ENCODE data around the gene ZNF827.

Gene ZNF827

GRCh38 chr4:145786830-145787229 lies 151.8 kb downstream of the ZNF827 start (continued):
- TF ChIP-seq, protein P1, sequence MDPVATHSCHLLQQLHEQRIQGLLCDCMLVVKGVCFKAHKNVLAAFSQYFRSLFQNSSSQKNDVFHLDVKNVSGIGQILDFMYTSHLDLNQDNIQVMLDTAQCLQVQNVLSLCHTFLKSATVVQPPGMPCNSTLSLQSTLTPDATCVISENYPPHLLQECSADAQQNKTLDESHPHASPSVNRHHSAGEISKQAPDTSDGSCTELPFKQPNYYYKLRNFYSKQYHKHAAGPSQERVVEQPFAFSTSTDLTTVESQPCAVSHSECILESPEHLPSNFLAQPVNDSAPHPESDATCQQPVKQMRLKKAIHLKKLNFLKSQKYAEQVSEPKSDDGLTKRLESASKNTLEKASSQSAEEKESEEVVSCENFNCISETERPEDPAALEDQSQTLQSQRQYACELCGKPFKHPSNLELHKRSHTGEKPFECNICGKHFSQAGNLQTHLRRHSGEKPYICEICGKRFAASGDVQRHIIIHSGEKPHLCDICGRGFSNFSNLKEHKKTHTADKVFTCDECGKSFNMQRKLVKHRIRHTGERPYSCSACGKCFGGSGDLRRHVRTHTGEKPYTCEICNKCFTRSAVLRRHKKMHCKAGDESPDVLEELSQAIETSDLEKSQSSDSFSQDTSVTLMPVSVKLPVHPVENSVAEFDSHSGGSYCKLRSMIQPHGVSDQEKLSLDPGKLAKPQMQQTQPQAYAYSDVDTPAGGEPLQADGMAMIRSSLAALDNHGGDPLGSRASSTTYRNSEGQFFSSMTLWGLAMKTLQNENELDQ (tag by site-specific recombination; IDR thresholded peaks at IDR 0.05; ENCODE audit: low read depth), result no peak
- TF ChIP-seq RBAK (tag by site-specific recombination; IDR thresholded peaks at IDR 0.05) (no peak), ZNF175 (tag by site-specific recombination; IDR thresholded peaks at IDR 0.05) (no peak), ZBTB8A (tag by site-specific recombination; IDR thresholded peaks at IDR 0.05) (no peak), GLIS1 (tag by site-specific recombination; IDR thresholded peaks at IDR 0.05) (no peak), SCRT2 (tag by site-specific recombination; IDR thresholded peaks at IDR 0.05) (no peak)

DNA sequence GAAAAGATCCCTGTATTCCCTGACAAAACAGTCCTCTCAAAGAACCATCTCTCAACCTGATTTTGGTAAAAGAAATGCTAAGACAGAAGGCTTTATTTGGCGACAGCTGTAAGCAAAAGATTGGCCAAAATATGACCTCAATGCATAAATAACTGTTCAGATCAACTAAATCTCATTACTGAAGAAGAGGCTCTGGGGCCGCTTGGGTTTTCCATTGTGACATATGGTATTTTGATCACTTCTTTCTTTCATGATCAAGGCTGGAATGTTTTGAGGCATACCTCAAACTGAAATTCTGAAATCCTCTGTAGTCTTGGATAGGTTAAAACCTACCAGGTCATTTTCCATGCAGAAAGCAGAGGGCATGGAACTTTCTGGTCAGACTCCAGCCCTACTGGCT lies 152.4 kb downstream of the ZNF827 start:
- ChIA-PET POLR2A (no interaction called here), CTCF (no interaction called here)
- Histone ChIP-seq H3K27ac (ENCODE audit: extremely low read depth, low read depth, low read length) (no peak overlapping the region), H3K4me1 (ENCODE audit: control insufficient read depth, insufficient read depth, low read length) (no peaks in the 10 kb centered on the region), H3K4me3 (ENCODE audit: low read depth, low read length) (no peak overlapping the region), H3K36me3 (ENCODE audit: control insufficient read depth in 2 of 2, insufficient read depth in 1 of 2, low read length in 2 of 2) (no peaks in the 10 kb centered on the region), H3K9me3 (ENCODE audit: control insufficient read depth, insufficient read depth, low read depth, low read length) (no peaks in the 10 kb centered on the region)
- no peak for TF ChIP-seq ZNF701 (tag by site-specific recombination; IDR thresholded peaks at IDR 0.05)
- TF ChIP-seq GLI2 (tag by site-specific recombination; IDR thresholded peaks at IDR 0.05; ENCODE audit: borderline replicate concordance, low read depth), result no peak
- TF ChIP-seq ZFHX2 (tag by site-specific recombination; conservative IDR thresholded peaks at IDR 0.05), result no peak
- TF ChIP-seq ZBTB21 (tag by site-specific recombination; IDR thresholded peaks at IDR 0.05), result no peak
- TF ChIP-seq WT1 (tag by site-specific recombination; IDR thresholded peaks at IDR 0.05), result no peak
- TF ChIP-seq ZNF623 (tag by site-specific recombination; IDR thresholded peaks at IDR 0.05), result no peak
- TF ChIP-seq ZNF664 (tag by site-specific recombination; IDR thresholded peaks at IDR 0.05), result no peak

GRCh38 chr4:145785391-145786008 lies 153.1 kb downstream of the ZNF827 start:
- Histone ChIP-seq H3K4me3 (ENCODE audit: low read depth, low read length) (no peak overlapping the region), H3K9me3 (ENCODE audit: control insufficient read depth, insufficient read depth, low read depth, low read length) (no peaks in the 10 kb centered on the region), H3K27ac (ENCODE audit: extremely low read depth, low read depth, low read length) (no peak overlapping the region), H3K36me3 (ENCODE audit: control insufficient read depth in 2 of 2, insufficient read depth in 1 of 2, low read length in 2 of 2) (no peaks in the 10 kb centered on the region), H3K4me1 (ENCODE audit: control insufficient read depth, insufficient read depth, low read length) (no peaks in the 10 kb centered on the region)
- ChIA-PET POLR2A (interaction anchor here (0.6 kb wide), 1 partner anchor 11 kb away, joined by 3 read pairs; no protein-coding TSS in a partner anchor), CTCF (no interaction called here)
- no peak for TF ChIP-seq ZNF837 (tag by site-specific recombination; IDR thresholded peaks at IDR 0.05)
- TF ChIP-seq ZNF148 (tag by site-specific recombination; IDR thresholded peaks at IDR 0.05; ENCODE audit: borderline replicate concordance), result no peak
- TF ChIP-seq, protein P2, sequence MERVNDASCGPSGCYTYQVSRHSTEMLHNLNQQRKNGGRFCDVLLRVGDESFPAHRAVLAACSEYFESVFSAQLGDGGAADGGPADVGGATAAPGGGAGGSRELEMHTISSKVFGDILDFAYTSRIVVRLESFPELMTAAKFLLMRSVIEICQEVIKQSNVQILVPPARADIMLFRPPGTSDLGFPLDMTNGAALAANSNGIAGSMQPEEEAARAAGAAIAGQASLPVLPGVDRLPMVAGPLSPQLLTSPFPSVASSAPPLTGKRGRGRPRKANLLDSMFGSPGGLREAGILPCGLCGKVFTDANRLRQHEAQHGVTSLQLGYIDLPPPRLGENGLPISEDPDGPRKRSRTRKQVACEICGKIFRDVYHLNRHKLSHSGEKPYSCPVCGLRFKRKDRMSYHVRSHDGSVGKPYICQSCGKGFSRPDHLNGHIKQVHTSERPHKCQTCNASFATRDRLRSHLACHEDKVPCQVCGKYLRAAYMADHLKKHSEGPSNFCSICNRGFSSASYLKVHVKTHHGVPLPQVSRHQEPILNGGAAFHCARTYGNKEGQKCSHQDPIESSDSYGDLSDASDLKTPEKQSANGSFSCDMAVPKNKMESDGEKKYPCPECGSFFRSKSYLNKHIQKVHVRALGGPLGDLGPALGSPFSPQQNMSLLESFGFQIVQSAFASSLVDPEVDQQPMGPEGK (tag by site-specific recombination; IDR thresholded peaks at IDR 0.05), result no peak
- no peak for TF ChIP-seq OVOL3 (tag by site-specific recombination; IDR thresholded peaks at IDR 0.05)
- TF ChIP-seq ZNF555 (tag by site-specific recombination; conservative IDR thresholded peaks at IDR 0.05), result no peak
- TF ChIP-seq ZNF10 (tag by site-specific recombination; IDR thresholded peaks at IDR 0.05), result no peak
- TF ChIP-seq, protein P3, sequence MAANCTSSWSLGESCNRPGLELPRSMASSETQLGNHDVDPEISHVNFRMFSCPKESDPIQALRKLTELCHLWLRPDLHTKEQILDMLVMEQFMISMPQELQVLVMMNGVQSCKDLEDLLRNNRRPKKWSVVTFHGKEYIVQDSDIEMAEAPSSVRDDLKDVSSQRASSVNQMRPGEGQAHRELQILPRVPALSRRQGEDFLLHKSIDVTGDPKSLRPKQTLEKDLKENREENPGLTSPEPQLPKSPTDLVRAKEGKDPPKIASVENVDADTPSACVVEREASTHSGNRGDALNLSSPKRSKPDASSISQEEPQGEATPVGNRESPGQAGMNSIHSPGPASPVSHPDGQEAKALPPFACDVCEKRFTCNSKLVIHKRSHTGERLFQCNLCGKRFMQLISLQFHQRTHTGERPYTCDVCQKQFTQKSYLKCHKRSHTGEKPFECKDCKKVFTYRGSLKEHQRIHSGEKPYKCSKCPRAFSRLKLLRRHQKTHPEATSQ (tag by site-specific recombination; IDR thresholded peaks at IDR 0.05), result no peak
- no peak for TF ChIP-seq ZIC2 (tag by site-specific recombination; IDR thresholded peaks at IDR 0.05)
- no peak for TF ChIP-seq ZNF266 (tag by site-specific recombination; IDR thresholded peaks at IDR 0.05; ENCODE audit: low read depth)

Data from HEK293 (cell line).